ENCODE results near the gene USP15. TPM values are rescaled to one million over a fixed set of nuclear protein-coding genes. Genes with fewer than 3 reads are reported as not detected.

The USP15 gene
- total and polyA plus RNA-seq, 8 donors, result 16.7 to 43.0 (median 29.6) TPM

DNA sequence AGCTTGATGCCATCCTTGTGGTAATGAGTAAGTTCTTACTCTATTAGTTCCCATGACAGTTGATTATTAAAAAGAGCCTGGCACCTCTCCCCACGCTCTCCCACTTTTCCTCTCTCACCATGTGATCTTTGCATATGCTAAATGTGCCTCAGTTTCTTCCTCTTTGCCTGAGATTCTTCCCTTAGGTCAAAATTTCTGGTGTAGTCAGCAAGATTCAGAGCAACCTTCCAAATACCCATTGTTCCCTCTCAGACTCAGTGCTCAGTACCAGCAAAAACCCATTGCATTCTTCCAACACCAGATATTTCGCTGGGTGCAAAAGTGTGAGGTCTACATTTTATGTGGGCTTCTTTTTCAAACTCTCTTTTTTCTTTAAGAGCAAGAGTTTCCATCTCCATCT is 10.8 kb upstream of the USP15 start:
- Histone ChIP-seq H3K27ac (no peak overlapping the region), H3K4me3 (no peak overlapping the region), H3K9me3 (no peaks in the 10 kb centered on the region), H3K27me3 (no peaks in the 10 kb centered on the region), H3K36me3 (no peaks in the 10 kb centered on the region), H3K4me1 (no peaks in the 10 kb centered on the region)
- WGBS, 2 donors, result 93 to 95% methylated on average over 2 of the region's 2 CpGs
- FAIRE-seq (no peak), ATAC-seq (no peak), DNase-seq (no peak)
- intact Hi-C loops (cut with DNase I), result no loop called here
- TF ChIP-seq, protein P1, sequence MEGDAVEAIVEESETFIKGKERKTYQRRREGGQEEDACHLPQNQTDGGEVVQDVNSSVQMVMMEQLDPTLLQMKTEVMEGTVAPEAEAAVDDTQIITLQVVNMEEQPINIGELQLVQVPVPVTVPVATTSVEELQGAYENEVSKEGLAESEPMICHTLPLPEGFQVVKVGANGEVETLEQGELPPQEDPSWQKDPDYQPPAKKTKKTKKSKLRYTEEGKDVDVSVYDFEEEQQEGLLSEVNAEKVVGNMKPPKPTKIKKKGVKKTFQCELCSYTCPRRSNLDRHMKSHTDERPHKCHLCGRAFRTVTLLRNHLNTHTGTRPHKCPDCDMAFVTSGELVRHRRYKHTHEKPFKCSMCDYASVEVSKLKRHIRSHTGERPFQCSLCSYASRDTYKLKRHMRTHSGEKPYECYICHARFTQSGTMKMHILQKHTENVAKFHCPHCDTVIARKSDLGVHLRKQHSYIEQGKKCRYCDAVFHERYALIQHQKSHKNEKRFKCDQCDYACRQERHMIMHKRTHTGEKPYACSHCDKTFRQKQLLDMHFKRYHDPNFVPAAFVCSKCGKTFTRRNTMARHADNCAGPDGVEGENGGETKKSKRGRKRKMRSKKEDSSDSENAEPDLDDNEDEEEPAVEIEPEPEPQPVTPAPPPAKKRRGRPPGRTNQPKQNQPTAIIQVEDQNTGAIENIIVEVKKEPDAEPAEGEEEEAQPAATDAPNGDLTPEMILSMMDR (IDR thresholded peaks at IDR 0.05), result no peak

GRCh38 chr12:62250671-62251608 is 9.3 kb upstream of the USP15 start:
- intact Hi-C loops (cut with DNase I), result no loop called here
- WGBS, 2 donors, result 71 to 83% methylated on average over 3 of the region's 3 CpGs
- H3K9me3 ChIP-seq, result no peaks in the 10 kb centered on the region
- ATAC-seq (peak in 1 of 4 donors; percentile 55), FAIRE-seq (no peak), DNase-seq (no peak)
- no peaks in the 10 kb centered on the region for H3K36me3 ChIP-seq
- H3K27me3 ChIP-seq, result no peaks in the 10 kb centered on the region
- no peak overlapping the region for H3K4me3 ChIP-seq
- TF ChIP-seq, protein P1 (IDR thresholded peaks at IDR 0.05), result no peak
- no peak overlapping the region for H3K27ac ChIP-seq
- H3K4me1 ChIP-seq, result peaks cover under 1 to 4% (median 2%) of the 10 kb centered on the region in 3 donors

DNA sequence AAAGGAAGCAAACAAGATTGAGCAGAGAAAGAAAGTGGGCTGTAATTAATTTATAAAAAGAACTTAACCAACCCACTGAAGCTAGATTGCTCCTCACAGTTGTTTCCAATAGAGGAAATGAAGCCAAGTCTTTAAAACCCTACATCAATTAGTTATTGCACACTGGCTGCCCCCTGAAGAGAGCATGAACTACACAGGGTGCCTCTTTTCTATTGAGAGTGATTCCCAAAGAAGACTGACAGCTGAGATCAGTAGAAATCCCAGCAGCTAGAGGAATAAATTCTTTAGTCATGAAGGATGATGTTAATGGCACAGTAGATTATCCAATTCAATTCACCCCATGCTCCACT is 8.6 kb upstream of the USP15 start:
- intact Hi-C loops (cut with DNase I), result no loop called here
- FAIRE-seq (no peak), DNase-seq (no peak), ATAC-seq (no peak)
- H3K36me3 ChIP-seq, result no peaks in the 10 kb centered on the region
- H3K27me3 ChIP-seq, result no peaks in the 10 kb centered on the region
- no peak overlapping the region for H3K27ac ChIP-seq
- TF ChIP-seq, protein P1 (IDR thresholded peaks at IDR 0.05), result no peak
- no peak overlapping the region for H3K4me3 ChIP-seq
- no peaks in the 10 kb centered on the region for H3K9me3 ChIP-seq
- peaks cover 7 to 9% (median 8%) of the 10 kb centered on the region in 3 donors for H3K4me1 ChIP-seq

DNA sequence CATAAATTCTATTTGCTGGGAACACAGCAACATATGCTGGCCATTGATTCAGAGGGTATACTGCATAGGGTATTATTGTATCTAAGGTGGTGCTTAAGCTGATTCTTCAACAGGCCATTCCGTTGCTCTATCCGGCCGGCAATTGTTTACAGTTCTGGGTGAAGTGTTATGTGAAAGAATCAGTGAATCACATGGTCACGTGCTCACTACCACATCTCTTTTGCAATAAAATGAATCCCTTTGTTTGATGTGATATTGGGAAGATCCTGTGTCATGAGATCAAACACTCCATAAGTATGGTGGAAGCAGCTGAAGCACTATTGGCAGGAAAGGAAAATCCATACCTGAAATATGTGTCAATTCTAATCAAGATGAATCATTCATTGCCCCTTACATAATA is 7.6 kb upstream of the USP15 start:
- DNase-seq (no peak), ATAC-seq (no peak), FAIRE-seq (no peak)
- Histone ChIP-seq H3K4me1 (peaks cover 8 to 11% (median 8%) of the 10 kb centered on the region in 3 donors), H3K27ac (no peak overlapping the region), H3K4me3 (no peak overlapping the region), H3K36me3 (no peaks in the 10 kb centered on the region), H3K27me3 (no peaks in the 10 kb centered on the region), H3K9me3 (no peaks in the 10 kb centered on the region)
- WGBS, 2 donors, result 92 to 96% methylated on average over 4 of the region's 4 CpGs
- intact Hi-C loops (cut with DNase I), result no loop called here
- TF ChIP-seq, protein P1 (IDR thresholded peaks at IDR 0.05), result no peak

DNA sequence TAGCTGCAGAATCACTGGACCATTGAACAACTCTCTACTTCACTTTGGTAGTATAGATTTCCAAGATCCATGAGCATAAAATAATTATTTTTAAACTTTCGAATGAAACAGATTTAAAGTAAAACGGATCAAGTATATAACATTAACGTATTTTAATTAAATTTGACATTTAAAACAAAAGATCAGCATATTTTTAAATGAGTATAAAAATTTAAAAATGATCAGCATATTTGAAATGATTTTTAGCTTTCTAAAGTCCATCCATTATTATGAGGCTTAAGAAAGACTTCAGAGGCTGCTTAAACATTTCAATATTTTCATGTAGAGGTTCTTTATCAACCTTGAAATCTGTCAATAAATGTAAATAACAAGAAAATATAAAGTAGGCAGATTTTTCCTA is 5.2 kb upstream of the USP15 start:
- intact Hi-C loops (cut with DNase I), result no loop called here
- Histone ChIP-seq H3K4me3 (no peak overlapping the region), H3K4me1 (peaks cover 8 to 11% (median 11%) of the 10 kb centered on the region in 3 donors), H3K9me3 (no peaks in the 10 kb centered on the region), H3K27ac (no peak overlapping the region), H3K27me3 (no peaks in the 10 kb centered on the region), H3K36me3 (no peaks in the 10 kb centered on the region)
- no peak for FAIRE-seq
- 92 to 97% methylated on average over 3 of the region's 3 CpGs for whole genome bisulfite sequencing, 2 donors
- TF ChIP-seq, protein P1 (IDR thresholded peaks at IDR 0.05), result no peak
- ATAC-seq, result no peak
- no peak for DNase-seq
